SK-N-SH treated with all-trans-retinoic acid at 6 μM for 48 hours (cell line): ENCODE results near the gene DHX15.

Source experiments
- CREB5 ChIP-seq: fragments of 250-450 bp; sonication (Bioruptor Pico); IDR thresholded peaks from 2 replicates; pipeline ENCODE4 v1.5.1; 2020; ENCODE audit warnings: low read depth, mild to moderate bottlenecking, moderate library complexity
- CSDC2 ChIP-seq: fragments of 250-450 bp; sonication (Bioruptor Pico); IDR thresholded peaks from 2 replicates; pipeline ENCODE4 v1.5.0; 2020; ENCODE audit warnings: mild to moderate bottlenecking, moderate library complexity
- ISL1 ChIP-seq: fragments of 250-450 bp; sonication (Bioruptor Pico); IDR thresholded peaks from 2 replicates; pipeline ENCODE4 v2.1.2; 2022; ENCODE audit warnings: mild to moderate bottlenecking, moderate library complexity
- PATZ1 ChIP-seq: fragments of 250-450 bp; sonication (Bioruptor Pico); IDR thresholded peaks from 2 replicates; pipeline ENCODE4 v1.8.0; 2020; ENCODE audit warnings: mild to moderate bottlenecking, moderate library complexity, borderline replicate concordance
- PPARA ChIP-seq: fragments of 250-450 bp; sonication (Bioruptor Pico); IDR thresholded peaks from 2 replicates; pipeline ENCODE4 v1.5.0; 2020; ENCODE audit warnings: mild to moderate bottlenecking, borderline replicate concordance
- RARB ChIP-seq: fragments of 250-450 bp; sonication (Bioruptor Pico); IDR thresholded peaks from 2 replicates; pipeline ENCODE4 v1.8.0; 2021; ENCODE audit warnings: mild to moderate bottlenecking, moderate library complexity
- TCF4 ChIP-seq: fragments of 250-450 bp; sonication (Bioruptor Pico); IDR thresholded peaks from 2 replicates; pipeline ENCODE4 v1.8.0; 2021; ENCODE audit warnings: mild to moderate bottlenecking, moderate library complexity, borderline replicate concordance
- ZC3H10 ChIP-seq: fragments of 250-450 bp; sonication (Bioruptor Pico); IDR thresholded peaks from 2 replicates; pipeline ENCODE4 v1.5.1; 2021; ENCODE audit warnings: mild to moderate bottlenecking, moderate library complexity
- ZFP3 ChIP-seq: fragments of 250-450 bp; sonication (Bioruptor Pico); IDR thresholded peaks from 2 replicates; pipeline ENCODE4 v1.5.0; 2020; ENCODE audit warnings: mild to moderate bottlenecking, moderate library complexity
- ZFP30 ChIP-seq: fragments of 450-650 bp; formaldehyde crosslinking; IDR thresholded peaks from 2 replicates; pipeline ENCODE4 v1.5.0; 2022; ENCODE audit warnings: mild to moderate bottlenecking, moderate library complexity
- ZNF8 ChIP-seq: fragments of 450-650 bp; formaldehyde crosslinking; IDR thresholded peaks from 2 replicates; pipeline ENCODE4 v1.5.0; 2020; ENCODE audit warnings: mild to moderate bottlenecking, moderate library complexity
- TF ChIP-seq, protein P1 (sequence below): fragments of 250-450 bp; sonication (Bioruptor Pico); IDR thresholded peaks from 2 replicates; pipeline ENCODE4 v1.8.0; 2021; ENCODE audit warnings: low read depth, mild to moderate bottlenecking, moderate library complexity, borderline replicate concordance
- TF ChIP-seq, protein P2 (sequence below): fragments of 250-450 bp; sonication (Bioruptor Pico); IDR thresholded peaks from 2 replicates; pipeline ENCODE4 v1.5.1; 2021; ENCODE audit warnings: mild to moderate bottlenecking, moderate library complexity
- TF ChIP-seq, protein P3 (sequence below): fragments of 250-450 bp; sonication (Bioruptor Pico); IDR thresholded peaks from 2 replicates; pipeline ENCODE4 v1.5.0; 2020; ENCODE audit warnings: mild to moderate bottlenecking, moderate library complexity

- TF ChIP-seq PPARA (CRISPR knock-in tag) = no peak
- no peak for TF ChIP-seq CSDC2 (CRISPR knock-in tag)
- TF ChIP-seq PATZ1 = no peak
- no peak for TF ChIP-seq ZNF8 (CRISPR knock-in tag)
- no peak for TF ChIP-seq ZC3H10 (CRISPR knock-in tag)
- TF ChIP-seq ZFP3 (CRISPR knock-in tag) = no peak
- no peak for TF ChIP-seq ZFP30 (CRISPR knock-in tag)
- TF ChIP-seq, protein P1, sequence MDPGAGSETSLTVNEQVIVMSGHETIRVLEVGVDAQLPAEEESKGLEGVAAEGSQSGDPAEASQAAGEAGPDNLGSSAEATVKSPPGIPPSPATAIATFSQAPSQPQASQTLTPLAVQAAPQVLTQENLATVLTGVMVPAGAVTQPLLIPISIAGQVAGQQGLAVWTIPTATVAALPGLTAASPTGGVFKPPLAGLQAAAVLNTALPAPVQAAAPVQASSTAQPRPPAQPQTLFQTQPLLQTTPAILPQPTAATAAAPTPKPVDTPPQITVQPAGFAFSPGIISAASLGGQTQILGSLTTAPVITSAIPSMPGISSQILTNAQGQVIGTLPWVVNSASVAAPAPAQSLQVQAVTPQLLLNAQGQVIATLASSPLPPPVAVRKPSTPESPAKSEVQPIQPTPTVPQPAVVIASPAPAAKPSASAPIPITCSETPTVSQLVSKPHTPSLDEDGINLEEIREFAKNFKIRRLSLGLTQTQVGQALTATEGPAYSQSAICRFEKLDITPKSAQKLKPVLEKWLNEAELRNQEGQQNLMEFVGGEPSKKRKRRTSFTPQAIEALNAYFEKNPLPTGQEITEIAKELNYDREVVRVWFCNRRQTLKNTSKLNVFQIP (CRISPR knock-in tag) = no peak
- TF ChIP-seq RARB (CRISPR knock-in tag) = no peak
- TF ChIP-seq, protein P2, sequence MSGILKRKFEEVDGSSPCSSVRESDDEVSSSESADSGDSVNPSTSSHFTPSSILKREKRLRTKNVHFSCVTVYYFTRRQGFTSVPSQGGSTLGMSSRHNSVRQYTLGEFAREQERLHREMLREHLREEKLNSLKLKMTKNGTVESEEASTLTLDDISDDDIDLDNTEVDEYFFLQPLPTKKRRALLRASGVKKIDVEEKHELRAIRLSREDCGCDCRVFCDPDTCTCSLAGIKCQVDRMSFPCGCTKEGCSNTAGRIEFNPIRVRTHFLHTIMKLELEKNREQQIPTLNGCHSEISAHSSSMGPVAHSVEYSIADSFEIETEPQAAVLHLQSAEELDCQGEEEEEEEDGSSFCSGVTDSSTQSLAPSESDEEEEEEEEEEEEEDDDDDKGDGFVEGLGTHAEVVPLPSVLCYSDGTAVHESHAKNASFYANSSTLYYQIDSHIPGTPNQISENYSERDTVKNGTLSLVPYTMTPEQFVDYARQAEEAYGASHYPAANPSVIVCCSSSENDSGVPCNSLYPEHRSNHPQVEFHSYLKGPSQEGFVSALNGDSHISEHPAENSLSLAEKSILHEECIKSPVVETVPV = no peak
- TF ChIP-seq, protein P3, sequence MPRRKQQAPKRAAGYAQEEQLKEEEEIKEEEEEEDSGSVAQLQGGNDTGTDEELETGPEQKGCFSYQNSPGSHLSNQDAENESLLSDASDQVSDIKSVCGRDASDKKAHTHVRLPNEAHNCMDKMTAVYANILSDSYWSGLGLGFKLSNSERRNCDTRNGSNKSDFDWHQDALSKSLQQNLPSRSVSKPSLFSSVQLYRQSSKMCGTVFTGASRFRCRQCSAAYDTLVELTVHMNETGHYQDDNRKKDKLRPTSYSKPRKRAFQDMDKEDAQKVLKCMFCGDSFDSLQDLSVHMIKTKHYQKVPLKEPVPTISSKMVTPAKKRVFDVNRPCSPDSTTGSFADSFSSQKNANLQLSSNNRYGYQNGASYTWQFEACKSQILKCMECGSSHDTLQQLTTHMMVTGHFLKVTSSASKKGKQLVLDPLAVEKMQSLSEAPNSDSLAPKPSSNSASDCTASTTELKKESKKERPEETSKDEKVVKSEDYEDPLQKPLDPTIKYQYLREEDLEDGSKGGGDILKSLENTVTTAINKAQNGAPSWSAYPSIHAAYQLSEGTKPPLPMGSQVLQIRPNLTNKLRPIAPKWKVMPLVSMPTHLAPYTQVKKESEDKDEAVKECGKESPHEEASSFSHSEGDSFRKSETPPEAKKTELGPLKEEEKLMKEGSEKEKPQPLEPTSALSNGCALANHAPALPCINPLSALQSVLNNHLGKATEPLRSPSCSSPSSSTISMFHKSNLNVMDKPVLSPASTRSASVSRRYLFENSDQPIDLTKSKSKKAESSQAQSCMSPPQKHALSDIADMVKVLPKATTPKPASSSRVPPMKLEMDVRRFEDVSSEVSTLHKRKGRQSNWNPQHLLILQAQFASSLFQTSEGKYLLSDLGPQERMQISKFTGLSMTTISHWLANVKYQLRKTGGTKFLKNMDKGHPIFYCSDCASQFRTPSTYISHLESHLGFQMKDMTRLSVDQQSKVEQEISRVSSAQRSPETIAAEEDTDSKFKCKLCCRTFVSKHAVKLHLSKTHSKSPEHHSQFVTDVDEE (CRISPR knock-in tag) = no peak
- no peak for TF ChIP-seq CREB5 (CRISPR knock-in tag)
- TF ChIP-seq ISL1 = no peak
- TF ChIP-seq TCF4 (CRISPR knock-in tag) = no peak
Observed at GRCh38 chr4:24570574-24571236, 13.6 kb downstream of the DHX15 start.
